ENCODE results near the gene NDRG3.
A peak's percentile ranks its signal among the peaks of the same experiment; 100 is the strongest.

NDRG3 gene

DNA sequence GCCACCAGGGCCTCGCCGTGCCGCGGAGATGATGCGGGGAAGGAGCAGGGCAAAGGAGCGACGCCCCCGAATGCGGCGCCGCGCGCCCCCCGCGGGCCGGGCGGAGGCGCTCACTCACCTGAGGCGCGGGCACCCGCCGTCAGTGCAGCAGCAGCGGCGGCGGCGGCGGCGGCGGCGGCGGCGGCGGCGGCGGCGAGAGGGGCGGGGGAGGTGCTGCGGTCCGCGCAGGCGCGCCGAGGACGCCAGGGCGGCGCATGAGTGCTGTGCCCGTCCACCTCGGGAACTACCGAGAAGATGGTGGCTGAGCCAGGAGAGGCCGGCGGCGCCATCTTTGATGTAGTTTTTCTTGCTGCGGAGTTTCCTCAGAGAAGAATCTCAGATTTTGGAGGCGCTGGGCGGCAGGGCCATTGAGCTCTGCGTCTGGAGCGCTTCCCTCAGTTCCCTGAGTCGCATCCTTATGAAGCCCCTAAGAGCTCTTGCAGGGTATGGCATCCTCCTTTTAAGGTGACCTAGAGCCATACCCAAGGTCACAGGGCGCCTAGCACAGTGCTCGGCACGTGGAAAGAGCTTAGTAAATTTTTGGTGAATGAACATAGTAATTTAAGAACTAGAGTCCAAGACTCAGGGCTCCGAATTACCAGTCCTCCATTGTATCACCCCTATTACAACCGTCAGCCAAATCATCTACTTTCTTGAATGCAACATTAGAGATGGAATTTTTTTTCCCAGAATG lies at the start of gene NDRG3:
TSS of gene NDRG3 (minus strand) at position 164 of the 733 bp plus-strand sequence. CDS start 24,355 bp downstream, outside the sequence.
- DNase-seq (ENCODE audit: low spot score), result peak; percentile 94

DNA sequence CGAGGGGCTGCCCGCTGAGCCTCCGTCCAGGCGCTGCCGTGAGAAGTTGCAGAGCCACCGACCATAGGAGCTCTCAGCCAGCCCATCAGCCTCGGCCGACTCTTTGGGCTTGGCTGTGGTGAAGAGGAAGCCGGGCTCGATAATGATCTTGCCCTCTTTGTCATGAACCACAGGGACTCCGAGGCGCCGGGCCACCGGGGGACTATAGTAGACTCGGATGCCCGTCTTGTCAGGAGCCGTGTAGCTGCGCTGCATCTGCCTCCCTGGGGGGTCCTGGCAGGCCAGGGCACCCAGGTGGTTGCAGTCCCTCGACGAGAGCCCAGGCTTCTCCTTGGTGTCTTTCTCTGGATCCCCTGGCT lies 48.2 kb upstream of the NDRG3 start:
- DNase-seq (ENCODE audit: low spot score), result no peak

DNA sequence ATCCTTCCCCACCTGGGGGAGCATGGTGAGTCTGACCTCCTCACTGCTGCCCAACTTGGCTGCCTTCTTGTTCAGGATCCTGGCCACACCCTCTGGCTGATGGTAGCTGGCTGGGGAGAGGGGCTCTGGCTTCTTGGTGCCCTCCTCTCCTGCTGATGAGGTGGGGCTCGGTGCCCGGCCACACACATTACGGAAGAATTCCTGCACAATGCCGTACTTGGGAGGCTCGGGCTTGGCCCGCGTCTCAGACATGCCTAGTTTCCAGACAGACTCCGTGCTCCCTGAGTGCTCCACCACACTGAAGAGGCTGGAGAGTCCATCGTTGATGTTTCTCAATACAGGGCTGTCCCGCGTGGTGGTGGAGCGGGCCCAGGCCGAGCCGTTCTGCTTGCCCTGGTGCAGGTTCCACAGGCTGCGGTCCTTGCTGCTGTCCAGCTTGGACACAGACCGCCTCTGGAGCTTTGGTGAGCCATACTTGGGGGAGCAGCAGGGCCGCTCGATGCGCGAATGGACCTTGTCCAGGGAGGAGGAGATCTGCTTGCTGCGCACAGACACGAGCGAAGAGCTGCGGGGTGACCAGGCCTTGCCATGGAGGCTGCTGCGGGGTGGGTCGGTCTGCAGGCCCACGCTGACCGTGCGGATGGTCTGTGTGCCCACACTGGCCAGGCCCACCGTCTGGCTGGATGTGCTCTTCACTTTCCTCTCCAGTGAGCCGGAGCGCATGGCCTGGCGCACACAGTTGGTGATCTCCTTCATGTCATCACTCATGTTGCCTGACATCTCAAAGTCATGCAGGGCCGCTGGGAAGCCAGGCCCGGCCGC lies 47.6 kb upstream of the NDRG3 start:
- no peak for DNase-seq (ENCODE audit: low spot score)

DNA sequence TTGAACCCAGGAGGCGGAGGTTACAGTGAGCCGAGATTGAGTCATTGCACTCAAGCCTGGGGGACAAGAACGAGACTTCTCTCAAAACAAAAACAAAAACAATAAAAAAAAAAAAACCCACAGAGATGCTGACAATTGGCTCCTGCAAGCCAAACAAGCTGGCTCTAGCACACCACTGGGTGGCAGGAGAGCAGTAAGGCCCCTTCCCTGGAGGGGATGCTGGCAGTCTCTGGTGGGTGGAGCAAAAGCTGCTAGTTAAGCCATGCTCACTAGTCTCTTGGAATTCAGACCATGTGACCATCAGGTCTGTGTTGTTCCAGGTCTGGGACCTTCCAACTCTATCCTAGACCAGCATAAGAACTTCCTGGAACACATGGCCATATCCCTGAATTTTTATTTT lies 46.5 kb upstream of the NDRG3 start:
- DNase-seq (ENCODE audit: low spot score), result no peak

DNA sequence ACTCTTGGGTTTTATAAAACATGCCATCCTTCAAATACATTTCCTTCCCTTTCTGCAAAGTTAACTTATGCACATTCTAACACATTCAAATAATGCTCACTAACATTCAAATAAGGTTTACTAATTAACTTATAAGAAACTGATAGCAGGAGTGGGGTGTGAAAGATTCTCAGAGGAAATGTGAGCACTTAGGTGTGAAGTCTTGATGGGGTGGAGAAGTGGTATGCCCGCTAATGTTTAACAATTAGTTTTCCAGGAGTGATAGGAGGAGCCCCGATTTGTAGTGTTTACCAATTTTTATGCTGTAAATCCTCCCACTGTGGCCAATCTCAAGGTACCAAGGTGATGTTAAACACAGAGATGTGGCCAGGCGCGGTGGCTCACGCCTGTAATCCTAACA lies 46.0 kb upstream of the NDRG3 start:
- DNase-seq (ENCODE audit: low spot score), result no peak

DNA sequence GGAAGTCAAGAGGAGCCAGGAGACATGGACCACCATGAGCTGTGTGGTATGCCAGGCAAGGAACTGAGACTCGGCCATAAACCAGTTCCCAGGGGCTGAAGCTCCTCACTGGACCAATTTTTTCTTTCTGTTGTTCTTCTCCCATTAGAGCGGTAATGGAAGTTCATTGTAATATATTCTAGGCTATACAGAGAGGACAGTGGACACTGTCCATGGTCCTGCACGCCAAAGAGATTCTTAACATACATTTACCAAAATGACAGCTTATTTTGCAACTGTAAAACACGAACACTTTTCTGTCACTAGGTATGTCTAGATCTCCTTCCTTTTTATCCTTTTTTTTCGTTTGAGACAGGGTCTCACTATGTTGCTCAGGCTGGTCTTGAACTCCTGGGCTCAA lies 40.8 kb upstream of the NDRG3 start:
- DNase-seq (ENCODE audit: low spot score), result no peak

DNA sequence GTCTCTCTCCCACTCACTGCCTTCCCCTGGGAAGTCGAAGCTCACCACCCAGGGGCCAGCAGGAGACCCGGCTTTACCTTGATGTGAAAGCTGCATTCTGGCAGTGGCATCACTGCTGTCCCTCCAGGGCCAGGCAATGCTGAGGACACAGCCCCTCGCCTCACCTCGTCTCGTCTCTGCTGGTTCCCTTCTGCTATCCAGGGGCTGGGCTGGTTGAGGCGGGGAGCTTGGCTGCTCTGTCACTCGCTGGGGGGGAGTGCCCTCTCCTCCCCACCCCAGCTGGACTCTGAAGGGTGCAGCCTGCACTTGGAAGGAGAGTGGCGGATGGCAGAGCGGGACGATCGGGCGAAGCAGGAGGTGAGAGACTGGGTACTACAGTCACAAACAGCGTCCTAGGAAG lies 40.4 kb upstream of the NDRG3 start:
- no peak for DNase-seq (ENCODE audit: low spot score)

DNA sequence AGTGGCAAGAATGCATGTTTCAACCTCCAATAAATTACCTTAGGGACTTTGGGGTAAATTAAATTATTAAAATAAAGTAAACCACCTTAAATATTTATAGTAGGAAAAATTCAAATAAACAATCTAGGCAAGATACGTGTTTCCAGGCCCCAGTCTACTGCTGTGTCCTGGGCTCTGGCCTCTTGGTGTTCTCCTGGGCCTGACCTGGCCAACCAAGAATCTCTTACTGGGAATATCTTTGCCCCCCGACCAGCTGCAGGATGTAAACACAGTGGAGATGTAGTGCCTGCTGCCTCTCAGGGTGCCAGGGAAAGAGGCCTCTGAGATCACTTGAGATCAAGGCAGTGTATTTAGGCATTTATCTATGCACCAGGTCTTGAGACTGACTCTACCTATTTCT lies 39.4 kb upstream of the NDRG3 start:
- DNase-seq (ENCODE audit: low spot score), result no peak

DNA sequence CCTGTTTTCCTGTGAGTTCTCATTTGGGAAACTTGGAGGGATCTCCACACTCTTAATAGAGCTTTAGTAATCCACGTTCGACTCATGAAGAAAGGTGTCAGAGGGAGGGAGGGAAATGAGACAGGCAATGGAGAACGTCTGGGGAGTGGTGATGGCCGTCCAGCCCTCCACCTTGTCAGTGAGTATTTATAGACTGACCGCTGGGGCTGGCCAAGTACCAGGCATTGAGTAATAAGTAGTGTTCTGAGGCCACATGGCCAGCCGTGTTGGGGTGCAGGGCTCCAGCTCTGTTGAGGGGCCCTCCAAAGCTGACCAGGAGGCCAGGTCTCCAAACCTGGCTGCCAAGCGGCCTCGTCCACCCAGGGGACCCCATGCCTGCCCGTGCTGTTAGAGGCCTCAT lies 39.0 kb upstream of the NDRG3 start:
- DNase-seq (ENCODE audit: low spot score), result no peak

DNA sequence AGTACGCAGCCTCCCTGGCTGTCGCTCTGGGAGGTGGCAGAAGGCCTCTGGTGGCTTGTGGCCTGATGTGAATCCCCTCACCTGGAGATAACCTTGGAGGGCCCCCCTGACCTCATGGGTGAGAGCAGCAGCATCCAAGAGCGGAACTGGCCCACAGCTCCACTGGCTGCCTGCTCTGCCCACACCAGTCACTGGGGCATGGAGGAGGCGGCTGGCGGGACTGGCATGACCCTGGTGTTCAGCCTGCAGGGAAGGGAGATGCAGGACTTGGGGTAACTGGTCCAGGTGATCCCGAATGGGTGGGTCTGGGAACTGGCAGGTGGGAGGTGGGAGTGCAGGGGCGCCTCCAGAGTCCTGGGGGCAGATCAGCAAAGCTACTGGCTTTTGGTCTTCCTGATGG lies 38.2 kb upstream of the NDRG3 start:
- DNase-seq (ENCODE audit: low spot score), result no peak

DNA sequence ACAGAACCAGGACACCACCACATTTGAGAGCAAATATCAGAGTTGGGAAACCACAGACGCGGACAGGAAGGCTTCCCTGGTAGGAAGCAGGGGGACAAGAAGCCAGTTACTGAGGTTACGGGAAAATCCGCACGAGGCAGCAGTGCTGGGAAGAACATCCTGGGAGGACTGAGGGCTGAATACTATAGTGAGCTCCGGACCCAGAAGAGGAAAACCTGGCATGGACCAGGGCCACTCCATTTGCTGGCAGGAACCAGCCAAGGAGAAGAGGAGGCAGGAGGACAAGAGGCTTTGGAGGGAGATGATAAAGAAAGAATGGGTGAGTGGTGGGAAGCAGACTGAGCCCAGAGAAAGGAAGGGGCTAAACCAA lies 33.8 kb upstream of the NDRG3 start:
- DNase-seq (ENCODE audit: low spot score), result no peak

DNA sequence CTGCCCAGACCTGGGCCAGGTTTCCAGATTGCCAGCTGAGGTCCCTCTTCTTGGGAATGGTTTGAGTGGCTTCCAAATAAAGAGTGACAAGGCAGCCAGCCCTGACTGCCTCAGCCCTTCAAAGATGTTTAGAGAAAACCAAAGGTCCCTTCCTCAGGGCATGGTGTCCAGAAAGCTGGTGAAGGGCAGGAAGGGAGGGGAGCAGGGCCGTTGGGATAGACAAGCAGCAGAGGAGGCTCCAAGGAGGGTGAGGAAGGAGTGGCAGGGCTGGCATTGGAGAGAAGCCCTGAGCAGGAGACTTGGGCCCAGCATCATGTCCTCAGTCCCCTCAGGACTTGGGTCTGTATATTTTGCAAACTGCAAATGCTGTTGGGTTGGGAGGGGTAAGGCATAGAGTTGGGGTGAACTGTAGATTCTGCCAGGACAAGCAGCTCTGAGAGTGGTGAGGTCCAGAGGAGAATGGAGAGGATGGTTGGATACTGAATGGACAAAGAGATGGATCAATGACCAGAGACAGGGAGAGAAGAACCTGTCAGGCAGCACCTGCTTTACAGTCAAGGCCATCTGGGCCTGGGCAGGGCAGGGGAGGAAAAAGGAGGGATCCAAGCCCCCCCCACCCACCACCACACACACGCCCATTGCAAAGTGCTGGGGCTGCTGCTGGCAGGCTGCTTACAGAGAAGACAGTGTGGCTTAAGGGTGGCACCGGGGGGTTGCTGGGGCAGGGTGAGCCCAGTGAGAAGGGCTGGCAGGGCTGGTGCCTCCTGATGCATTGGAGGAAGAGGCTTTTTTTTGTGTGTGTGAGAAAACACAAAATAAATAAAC lies 33.2 kb upstream of the NDRG3 start:
- DNase-seq (ENCODE audit: low spot score), result no peak

DNA sequence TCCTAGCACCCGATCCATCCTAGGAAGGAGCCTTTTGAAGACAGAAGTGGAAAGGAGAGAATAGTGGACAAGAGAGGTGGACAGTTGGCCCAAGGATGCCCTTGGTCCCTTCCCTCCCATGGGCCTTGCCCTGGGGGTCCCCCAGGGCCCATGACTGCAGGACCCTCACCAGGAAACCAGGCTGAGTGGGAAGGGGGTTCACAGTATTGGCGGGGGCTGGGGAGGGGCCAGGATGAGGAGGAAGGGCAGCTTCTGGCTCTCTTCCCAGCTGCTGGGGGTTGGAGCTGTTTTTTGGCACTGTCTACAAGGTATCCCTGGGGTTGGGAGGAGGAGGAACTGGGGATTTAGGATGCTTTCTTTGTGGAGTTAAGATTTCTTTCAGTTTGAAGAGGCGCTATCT lies 31.7 kb upstream of the NDRG3 start:
- no peak for DNase-seq (ENCODE audit: low spot score)

DNA sequence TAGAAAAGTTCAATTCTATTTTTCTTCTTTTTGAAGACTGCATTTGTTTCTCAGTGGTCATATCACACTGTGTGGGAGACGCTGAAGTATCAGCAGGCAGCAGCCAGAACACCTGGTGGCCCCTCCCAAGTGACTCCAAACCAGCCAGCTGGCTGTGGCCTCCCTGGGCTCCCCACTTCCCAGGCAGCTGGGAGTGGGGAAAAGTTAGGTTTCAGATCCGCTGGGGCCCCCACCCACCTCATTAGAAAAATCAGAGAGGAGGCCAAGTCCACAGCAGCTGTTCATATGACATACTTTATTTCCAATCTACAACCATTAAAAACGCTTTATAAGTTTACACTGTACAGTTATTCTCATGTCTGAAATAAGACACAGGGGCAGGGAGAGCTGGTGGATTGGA lies 31.3 kb upstream of the NDRG3 start:
- no peak for DNase-seq (ENCODE audit: low spot score)

DNA sequence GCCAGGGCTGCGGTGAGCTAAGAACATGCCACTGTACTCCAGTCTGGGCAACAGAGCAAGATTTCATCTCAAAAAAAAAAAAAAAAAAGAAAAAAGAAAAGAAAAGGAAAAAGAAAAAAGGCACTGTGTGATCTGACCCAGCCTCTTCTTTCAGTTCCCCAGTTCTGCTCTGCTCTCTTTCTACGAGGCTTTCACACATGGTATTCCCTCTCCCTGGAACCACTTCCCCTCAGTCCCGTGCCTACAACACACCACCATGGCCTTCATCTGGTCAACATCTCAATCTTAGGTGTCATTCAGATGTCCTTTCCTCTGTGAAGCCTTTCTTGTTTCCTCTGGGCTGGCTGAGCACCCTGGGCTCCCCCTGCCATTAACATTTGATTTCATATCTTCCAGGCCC lies 29.9 kb upstream of the NDRG3 start:
- no peak for DNase-seq (ENCODE audit: low spot score)

DNA sequence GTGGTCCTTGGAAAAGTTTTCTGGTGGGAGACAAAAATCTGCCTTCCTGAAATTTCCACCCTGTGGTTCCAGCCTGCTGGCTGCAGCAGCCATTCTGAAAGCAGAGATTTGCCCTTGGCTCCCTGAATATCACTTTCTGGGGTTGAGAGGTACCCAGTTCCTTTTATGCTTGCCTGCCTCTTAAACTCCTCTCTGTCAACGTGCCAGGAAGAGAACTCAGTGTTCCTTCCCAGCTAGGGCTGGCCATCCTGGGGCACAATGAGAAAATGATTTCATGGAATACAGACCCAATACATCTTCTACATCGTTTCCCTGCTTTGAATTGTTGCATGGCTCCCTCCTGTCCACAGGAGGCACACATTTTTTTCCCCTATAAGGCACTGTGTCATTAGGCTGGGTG lies 29.3 kb upstream of the NDRG3 start:
- no peak for DNase-seq (ENCODE audit: low spot score)

DNA sequence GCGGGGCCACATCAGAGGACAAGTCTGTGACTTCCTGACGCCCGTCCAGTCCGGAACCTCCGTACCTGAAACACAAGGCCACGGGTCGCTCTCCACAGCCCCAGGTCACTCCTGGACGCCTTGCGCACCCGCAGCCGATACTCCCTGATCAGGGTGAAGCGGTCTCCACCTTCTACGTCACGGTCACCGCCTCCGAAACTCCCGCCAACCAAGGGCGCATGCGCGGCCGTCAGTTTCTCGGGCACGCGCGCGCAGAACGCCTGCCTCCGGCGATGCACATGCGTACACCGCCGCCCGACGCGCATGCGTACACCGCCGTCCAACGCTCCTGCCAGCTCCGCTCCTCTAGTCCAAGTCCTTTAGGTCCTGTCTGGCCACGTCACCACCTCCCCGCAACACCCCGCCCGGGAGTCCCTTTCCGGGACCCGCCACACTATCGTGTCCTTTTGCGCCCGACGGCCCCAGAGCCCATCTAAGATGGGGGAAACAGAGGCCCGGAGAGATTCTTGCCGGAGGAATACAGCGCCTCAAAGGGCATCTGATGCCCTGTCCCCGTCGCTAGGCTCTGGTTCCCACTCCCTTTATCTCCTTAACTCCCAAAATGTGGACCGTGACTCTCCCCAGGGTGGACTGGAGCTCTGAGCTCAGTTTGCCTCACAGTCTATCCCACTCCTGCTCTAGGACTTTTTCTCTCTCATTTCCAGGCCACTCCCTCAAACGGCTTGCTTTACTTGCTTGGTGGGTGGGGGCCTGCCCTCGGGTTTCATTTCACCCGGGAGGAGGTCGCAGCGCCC lies 27.9 kb upstream of the NDRG3 start, which contains the start of gene DSN1:
TSS of gene DSN1 (minus strand) at position 167 of the 794 bp plus-strand sequence. CDS start 2,305 bp downstream, outside the sequence.
- DNase-seq (ENCODE audit: low spot score), result peak; percentile 97

DNA sequence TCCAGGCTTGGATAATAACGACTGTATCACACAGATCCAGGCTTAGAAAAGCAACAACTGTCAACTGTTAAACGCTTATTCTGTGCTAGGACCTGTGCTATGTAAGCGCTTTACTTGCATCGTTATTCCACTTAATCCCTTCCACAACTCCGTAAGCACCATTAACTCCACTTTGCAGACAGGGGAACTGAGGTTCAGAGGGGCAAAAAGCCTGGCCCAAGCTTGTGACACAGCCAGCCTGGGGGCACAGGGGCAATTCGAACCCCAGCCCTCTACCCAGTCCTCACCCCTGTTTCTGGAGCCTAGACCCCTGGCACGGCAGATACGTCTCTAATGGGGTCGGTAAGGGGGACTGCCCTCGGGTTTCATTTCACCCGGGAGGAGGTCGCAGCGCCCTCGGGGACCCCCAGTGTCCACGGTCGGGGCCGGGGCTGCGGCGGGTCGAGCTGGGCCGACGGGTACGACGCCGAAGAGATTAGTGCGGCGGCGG lies 27.3 kb upstream of the NDRG3 start:
- DNase-seq (ENCODE audit: low spot score), result no peak

DNA sequence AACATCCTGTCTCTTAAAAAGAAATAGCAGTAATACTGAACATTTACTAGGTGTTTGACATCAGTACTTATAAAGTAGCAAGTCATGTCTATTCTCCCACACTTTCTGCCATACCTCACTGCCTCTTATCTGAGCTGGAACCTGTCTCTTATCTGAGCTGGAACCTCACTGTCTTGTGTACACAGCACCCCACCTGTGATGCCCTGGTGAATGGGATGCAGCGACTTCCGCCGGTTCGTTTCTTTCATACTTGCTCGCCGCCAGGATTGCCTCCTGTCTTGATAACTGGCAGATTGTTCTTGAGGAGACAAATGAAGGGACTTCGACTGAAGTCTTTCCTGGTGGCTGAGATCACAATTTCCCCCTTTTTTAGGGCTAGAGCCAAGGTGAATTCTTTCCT lies 24.8 kb upstream of the NDRG3 start:
- DNase-seq (ENCODE audit: low spot score), result no peak

DNA sequence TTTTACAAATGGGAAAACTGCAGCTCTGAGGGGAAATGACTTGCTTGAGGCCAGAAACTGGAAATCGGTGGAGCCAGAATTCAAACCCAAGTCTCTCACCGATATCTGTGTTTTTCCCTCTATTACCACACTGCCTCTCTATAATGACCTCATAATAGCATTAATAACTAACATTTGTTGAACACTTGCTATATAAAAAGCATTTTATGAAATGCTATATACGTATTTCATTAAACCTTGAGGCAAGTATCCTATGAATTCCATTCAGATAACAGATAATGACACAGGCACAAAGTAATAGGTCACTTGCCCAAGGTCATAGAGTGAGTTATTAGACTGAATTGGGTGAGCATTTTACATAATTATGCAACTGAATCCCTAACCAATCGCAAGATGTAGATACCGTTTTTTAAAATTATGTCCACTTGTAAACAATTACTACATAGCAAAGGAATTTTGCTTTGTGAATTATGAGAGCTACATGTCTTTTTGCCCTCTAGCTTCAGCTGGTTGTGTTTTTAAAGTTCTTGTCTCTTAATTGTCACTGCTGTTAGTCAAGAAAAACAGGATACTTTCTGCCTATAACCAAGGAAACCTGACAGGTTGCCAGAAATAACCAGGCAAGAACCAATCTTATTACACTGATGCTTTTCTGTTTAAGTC lies 23.0 kb upstream of the NDRG3 start:
- DNase-seq (ENCODE audit: low spot score), result no peak

DNA sequence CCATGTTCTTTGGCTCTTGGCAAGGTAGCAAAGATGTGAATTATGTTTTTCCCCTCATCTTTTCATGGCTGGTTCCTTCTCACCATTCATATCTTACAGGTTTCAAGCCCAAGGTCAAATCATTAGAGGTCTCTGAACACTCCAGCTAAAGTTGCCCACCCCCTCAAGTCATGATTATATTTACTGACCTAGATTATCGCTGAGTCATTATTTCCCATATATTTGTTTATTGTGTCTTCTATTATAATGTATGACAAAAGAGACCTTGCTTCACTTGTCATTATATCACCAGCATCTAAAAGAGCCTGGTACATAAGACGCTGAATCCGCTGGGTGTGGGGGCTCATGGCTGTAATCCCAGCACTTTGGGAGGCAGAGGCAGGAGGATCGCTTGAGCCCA lies 15.2 kb upstream of the NDRG3 start:
- no peak for DNase-seq (ENCODE audit: low spot score)

All from CD4-positive, alpha-beta T cell treated with Interleukin-6 at 100 ng/mL for 8 hours (primary cell).